ENCODE results near the gene CNMD.

GRCh38 chr13:52706081-52706480 lies 33.5 kb downstream of the CNMD start:
- TF ChIP-seq, protein P1, sequence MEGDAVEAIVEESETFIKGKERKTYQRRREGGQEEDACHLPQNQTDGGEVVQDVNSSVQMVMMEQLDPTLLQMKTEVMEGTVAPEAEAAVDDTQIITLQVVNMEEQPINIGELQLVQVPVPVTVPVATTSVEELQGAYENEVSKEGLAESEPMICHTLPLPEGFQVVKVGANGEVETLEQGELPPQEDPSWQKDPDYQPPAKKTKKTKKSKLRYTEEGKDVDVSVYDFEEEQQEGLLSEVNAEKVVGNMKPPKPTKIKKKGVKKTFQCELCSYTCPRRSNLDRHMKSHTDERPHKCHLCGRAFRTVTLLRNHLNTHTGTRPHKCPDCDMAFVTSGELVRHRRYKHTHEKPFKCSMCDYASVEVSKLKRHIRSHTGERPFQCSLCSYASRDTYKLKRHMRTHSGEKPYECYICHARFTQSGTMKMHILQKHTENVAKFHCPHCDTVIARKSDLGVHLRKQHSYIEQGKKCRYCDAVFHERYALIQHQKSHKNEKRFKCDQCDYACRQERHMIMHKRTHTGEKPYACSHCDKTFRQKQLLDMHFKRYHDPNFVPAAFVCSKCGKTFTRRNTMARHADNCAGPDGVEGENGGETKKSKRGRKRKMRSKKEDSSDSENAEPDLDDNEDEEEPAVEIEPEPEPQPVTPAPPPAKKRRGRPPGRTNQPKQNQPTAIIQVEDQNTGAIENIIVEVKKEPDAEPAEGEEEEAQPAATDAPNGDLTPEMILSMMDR (IDR thresholded peaks at IDR 0.05): no peak
- TF ChIP-seq POLR2A (IDR thresholded peaks at IDR 0.05): no peak

All from adrenal gland (tissue), 5 donors.